ENCODE data around the gene GGTLC2. TPM values are rescaled to one million over a fixed set of nuclear protein-coding genes. Genes with fewer than 3 reads are reported as not detected.

GGTLC2 gene
- total RNA-seq, 1 donor from 2014 or later, result not detected

DNA sequence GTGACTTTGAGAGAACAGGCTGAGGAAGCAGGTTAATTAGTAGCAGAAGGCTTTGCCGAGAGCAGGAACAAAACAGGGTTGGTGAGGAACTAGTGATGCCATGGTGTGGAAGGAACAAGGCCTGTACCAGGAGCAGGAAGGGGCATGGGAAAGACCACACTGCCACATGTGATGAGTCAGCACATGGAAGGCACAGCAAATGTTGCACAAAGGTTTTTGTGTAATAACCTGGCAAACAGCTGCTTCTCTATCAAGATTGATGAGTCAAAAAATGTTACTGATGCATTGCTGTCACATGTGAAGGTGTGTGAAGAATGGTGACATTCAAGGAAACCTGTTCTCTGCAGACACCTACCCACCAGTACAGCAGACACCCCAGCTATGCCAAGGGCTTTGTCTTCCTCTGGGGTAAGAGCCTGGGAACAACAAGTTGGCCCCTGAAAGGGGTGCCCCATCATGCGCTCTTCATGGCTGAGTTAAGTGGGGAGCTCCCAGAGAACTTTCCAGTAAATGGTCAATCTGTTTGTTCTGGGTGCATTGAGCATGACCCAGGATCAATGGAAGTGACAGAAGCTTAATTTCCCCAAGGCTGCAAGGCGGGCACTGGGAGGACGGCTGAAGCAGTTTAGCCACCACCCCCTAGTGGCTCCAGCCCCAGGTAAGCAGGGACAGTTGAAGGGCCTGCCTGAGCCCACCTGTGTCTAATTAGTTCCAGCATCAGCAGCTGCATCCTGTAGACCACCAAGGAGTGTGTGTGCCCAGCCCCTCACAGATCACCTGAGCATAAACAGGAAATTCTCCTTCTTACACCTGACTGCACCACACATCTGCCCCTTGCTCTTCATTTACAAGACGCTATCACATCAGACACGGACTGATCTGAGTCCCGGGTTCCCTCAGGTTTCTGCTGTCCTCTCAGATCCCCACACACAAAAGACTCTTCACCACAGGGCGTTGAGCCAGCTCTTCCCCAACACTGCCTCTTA is 47.6 kb downstream of the GGTLC2 start:
- DNase-seq, result no peak

DNA sequence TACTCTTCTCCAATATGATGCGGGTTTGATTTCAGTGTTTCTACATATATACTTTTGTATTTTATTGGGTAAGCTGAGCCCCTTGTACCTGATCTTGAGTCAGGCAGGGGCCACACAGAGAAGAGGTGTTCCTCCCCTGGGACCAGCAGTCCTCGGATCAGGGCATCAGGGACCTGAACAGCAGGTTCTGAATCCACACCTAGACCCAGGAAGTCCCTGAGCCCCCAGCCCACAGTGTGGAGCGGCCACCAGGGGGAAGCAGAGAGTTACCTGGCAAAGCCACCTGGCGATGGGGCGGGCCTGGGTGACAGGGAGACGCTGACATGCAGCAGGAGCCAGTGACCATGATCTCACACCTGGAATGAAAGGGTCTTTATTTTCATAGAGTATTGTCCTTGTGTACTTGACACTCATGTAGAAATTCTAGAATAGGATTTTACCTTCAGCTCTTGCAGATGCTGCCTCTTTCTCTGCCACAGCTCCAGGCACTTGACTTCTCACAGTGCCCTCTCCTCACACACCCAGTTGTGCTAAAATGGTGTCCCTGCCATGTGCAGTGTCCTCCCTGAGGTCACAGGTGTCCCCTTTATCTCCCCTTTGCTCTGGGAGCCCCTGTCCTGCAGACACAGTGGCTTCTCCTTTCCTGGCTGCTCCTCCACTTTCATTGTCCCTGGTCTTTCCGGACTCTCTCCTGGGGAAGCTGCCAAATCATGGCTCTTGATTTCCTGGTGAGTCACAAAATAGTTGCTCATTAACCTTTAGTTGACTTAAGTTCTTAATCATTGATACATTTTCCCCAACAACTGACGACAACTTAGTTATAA is 48.5 kb downstream of the GGTLC2 start:
- no peak for DNase-seq

- DNase-seq, result no peak
Measured at GRCh38 chr22:22693531-22693884, 49.1 kb downstream of the GGTLC2 start.

- no peak for DNase-seq
Measured at GRCh38 chr22:22694106-22694505, 49.7 kb downstream of the GGTLC2 start.

DNA sequence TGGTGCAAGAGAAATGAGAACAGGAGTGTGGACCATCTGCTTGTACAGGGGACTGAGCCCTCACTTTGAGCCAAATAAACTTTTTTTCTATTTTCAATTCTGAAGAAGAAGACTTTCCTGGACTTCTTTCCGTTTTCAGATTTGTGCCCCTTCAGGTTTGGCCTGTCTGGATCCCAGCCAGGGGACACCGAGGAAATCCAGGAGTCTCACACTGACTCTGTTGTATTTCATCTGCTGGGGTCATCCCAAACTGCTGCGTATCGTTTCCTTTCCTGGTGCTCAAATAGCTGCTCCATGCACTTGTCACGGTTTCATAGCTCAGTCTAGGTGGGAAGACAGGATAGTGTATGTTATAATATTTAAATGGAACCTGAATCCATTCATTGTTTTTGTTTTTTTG is 51.7 kb downstream of the GGTLC2 start:
- no peak for DNase-seq

Small RNA genes within 50 kb of the gene (small RNA-seq; reads per million reads assigned to genes)
- gene AC244250.2 (not detected), gene IGLV3-29 (not detected), gene IGLVVI-25-1 (not detected)

Other genes with a start within 250 kb of the GGTLC2 start
- 3.7 TPM for gene ZNF280B, start 135.9 kb upstream of the GGTLC2 start, total RNA-seq
- gene ZNF280A, start 124.3 kb upstream of the GGTLC2 start, total RNA-seq, result not detected
- gene PRAME, start 85.3 kb upstream of the GGTLC2 start, total RNA-seq, result not detected
- gene IGLL5, start 243.2 kb downstream of the GGTLC2 start, total RNA-seq, result not detected

All from occipital lobe (tissue), 3 donors.